HCT116 (cell line): Measurements from ENCODE around the gene LEMD1. TPM values are rescaled to one million over a fixed set of nuclear protein-coding genes. Genes with fewer than 3 reads are reported as not detected.

ENCODE experiments used
- CBX3 ChIP-seq: IDR thresholded peaks from 2 replicates; pipeline ENCODE4 v1.6.1; 2012; ENCODE audit warnings: low read depth
- CEBPB ChIP-seq: IDR thresholded peaks from 2 replicates; pipeline ENCODE4 v1.6.1; 2012; ENCODE audit warnings: low read depth
- EZH2phosphoT487 ChIP-seq: fragments of 200-600 bp; IDR thresholded peaks from 2 replicates; pipeline ENCODE4 v1.6.1; 2018; ENCODE audit warnings: antibody characterized with exemption, borderline replicate concordance
- POLR2AphosphoS5 ChIP-seq: IDR thresholded peaks from 2 replicates; pipeline ENCODE4 v1.6.1; 2011; ENCODE audit warnings: mild to moderate bottlenecking, low read depth, low read length, moderate library complexity
- REST ChIP-seq: IDR thresholded peaks from 2 replicates; pipeline ENCODE4 v1.6.1; 2012; ENCODE audit warnings: low read depth
- total RNA-seq: library from RNA; stranded (reverse); gene quantifications from one replicate; pipeline ENCODE4 v1.2.1, GENCODE V29; 2021; ENCODE audit not compliant: unreplicated experiment
- TF ChIP-seq, protein P1 (sequence below), 3 experiments: fragments of 200-600 bp in 1 of 3; sonication (generic) in 1 of 3; IDR thresholded peaks in 2 of 3; conservative IDR thresholded peaks in 1 of 3; 2 replicates each; pipeline ENCODE4 v1.5.1; 2012 to 2017; ENCODE audit warnings: low read depth in 2 of 3, low read length in 2 of 3, antibody characterized with exemption in 1 of 3, borderline replicate concordance in 1 of 3, control low read depth in 1 of 3, mild to moderate bottlenecking in 1 of 3, mixed read lengths in 1 of 3, mixed run types in 1 of 3, moderate library complexity in 1 of 3; ENCODE audit not compliant: insufficient read depth in 1 of 3

The LEMD1 gene
- total RNA-seq, 1 experiment from 2014 or later: 11.9 TPM

- TF ChIP-seq EZH2phosphoT487: no peak
- TF ChIP-seq, protein P1, sequence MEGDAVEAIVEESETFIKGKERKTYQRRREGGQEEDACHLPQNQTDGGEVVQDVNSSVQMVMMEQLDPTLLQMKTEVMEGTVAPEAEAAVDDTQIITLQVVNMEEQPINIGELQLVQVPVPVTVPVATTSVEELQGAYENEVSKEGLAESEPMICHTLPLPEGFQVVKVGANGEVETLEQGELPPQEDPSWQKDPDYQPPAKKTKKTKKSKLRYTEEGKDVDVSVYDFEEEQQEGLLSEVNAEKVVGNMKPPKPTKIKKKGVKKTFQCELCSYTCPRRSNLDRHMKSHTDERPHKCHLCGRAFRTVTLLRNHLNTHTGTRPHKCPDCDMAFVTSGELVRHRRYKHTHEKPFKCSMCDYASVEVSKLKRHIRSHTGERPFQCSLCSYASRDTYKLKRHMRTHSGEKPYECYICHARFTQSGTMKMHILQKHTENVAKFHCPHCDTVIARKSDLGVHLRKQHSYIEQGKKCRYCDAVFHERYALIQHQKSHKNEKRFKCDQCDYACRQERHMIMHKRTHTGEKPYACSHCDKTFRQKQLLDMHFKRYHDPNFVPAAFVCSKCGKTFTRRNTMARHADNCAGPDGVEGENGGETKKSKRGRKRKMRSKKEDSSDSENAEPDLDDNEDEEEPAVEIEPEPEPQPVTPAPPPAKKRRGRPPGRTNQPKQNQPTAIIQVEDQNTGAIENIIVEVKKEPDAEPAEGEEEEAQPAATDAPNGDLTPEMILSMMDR (IDR thresholded peaks at IDR 0.05 in 2 of 3, conservative IDR thresholded peaks at IDR 0.05 in 1 of 3; ENCODE audit: borderline replicate concordance in 1 of 3, insufficient read depth in 1 of 3, low read depth in 2 of 3, low read length in 2 of 3): no peak
- TF ChIP-seq REST: no peak
- TF ChIP-seq CBX3: no peak
- TF ChIP-seq CEBPB: no peak
- TF ChIP-seq POLR2AphosphoS5: peak; percentile 86
These were observed 28.0 kb upstream of the LEMD1 start (continued) for GRCh38 chr1:205449750-205450443.
